Progenitor cell of endocrine pancreas (in vitro differentiated cells): ENCODE data around the gene STK40. TPM values are rescaled to one million over a fixed set of nuclear protein-coding genes. Genes with fewer than 3 reads are reported as not detected.

Experiments used
- DNase-seq: peaks from one replicate; pipeline ENCODE4 v3.0.0; 2021; ENCODE audit warnings: low spot score; ENCODE audit not compliant: unreplicated experiment
- H3K27ac Mint-ChIP-seq: 2 replicates; pipeline ENCODE4 v1.8.0; 2021; ENCODE audit warnings: mild to moderate bottlenecking, moderate library complexity, mixed read lengths
- H3K27me3 Mint-ChIP-seq: 2 replicates; pipeline ENCODE4 v1.8.0; 2021; ENCODE audit warnings: mixed read lengths
- H3K36me3 Mint-ChIP-seq: 2 replicates; pipeline ENCODE4 v1.8.0; 2022; ENCODE audit warnings: mixed read lengths; ENCODE audit not compliant: insufficient read depth
- H3K4me1 Mint-ChIP-seq: 2 replicates; pipeline ENCODE4 v1.8.0; 2021; ENCODE audit warnings: low read depth, mixed read lengths
- H3K4me3 Mint-ChIP-seq: 2 replicates; pipeline ENCODE4 v1.8.0; 2021; ENCODE audit warnings: low read depth, mild to moderate bottlenecking, moderate library complexity, mixed read lengths
- H3K9me3 Mint-ChIP-seq: 2 replicates; pipeline ENCODE4 v1.8.0; 2021; ENCODE audit warnings: low read depth, mixed read lengths
- CTCF ChIP-seq: fragments of 200-600 bp; sonication (generic); IDR thresholded peaks from one replicate; pipeline ENCODE4 v1.5.0; 2021; ENCODE audit warnings: antibody characterized with exemption, mild to moderate bottlenecking; ENCODE audit not compliant: unreplicated experiment
- total RNA-seq: library from RNA; stranded (reverse); gene quantifications from 2 replicates; pipeline ENCODE4 v1.2.1, GENCODE V29; 2021

The STK40 gene
- total RNA-seq, 1 donor from 2014 or later, result 34.6 TPM

- H3K36me3 Mint-ChIP-seq, result peaks cover 12% of the 10 kb centered on the region
- H3K4me1 Mint-ChIP-seq, result no peaks in the 10 kb centered on the region
Measured at GRCh38 chr1:36359911-36360550, 25.7 kb downstream of the STK40 start.

DNA sequence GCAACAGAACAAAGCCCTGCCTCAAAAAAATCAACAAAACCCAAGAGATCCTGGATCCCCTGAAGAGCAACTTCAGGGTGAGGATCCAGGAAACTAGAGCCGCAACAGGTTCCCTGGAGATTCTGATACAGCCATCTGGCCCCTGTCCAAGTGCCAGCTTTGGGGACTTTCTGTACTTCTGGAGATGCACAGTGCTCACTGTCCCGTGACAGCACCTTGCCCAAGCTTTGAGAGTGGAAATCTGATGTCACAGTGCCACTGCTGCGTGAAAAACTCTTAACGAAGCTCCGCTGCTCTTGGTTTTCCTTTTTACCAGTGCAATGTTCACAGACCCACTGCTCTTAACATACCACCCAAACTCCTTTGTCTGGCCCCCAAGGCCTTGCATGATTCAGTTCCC lies 26.3 kb downstream of the STK40 start:
- Mint-ChIP-seq H3K4me1 (no peaks in the 10 kb centered on the region), H3K4me3 (no peak overlapping the region), H3K27me3 (no peaks in the 10 kb centered on the region), H3K9me3 (no peaks in the 10 kb centered on the region), H3K36me3 (peaks cover 12% of the 10 kb centered on the region), H3K27ac (no peak overlapping the region)
- TF ChIP-seq CTCF, result no peak
- no peak for DNase-seq

More at GRCh38 chr1:36359911-36360550, 25.7 kb downstream of the STK40 start:
- no peak overlapping the region for H3K27ac Mint-ChIP-seq
- H3K4me3 Mint-ChIP-seq, result no peak overlapping the region
- TF ChIP-seq CTCF, result no peak
- H3K27me3 Mint-ChIP-seq, result no peaks in the 10 kb centered on the region
- no peaks in the 10 kb centered on the region for H3K9me3 Mint-ChIP-seq
- no peak for DNase-seq

DNA sequence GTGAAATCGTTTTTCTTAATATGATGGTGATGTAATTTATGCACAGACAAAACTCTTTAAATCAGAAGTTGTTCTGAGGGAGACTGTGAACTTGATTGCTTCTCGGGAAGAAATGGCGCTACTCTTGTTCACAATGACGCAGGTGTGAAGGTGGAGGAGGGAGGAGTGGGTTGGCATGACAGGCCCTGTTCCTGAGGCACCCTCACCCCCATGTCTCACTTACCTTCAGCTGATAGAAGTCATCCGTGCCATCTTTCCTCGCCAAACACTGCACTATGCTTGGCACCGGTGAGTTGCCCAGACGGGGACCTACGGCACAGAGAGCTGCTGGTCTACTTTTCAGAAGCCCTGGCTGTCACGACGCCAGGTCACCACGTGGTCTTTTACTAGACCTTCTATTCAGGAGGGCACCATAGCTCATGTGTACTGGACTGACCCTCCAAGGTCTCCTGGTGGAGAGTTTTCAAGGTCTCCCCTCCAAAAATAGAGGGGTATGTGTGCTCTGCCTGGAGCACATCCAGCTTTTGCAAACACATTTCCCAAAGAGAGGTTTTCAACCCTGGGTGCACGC lies 27.1 kb downstream of the STK40 start:
- TF ChIP-seq CTCF, result no peak
- Mint-ChIP-seq H3K4me1 (no peaks in the 10 kb centered on the region), H3K27me3 (no peaks in the 10 kb centered on the region), H3K27ac (no peak overlapping the region), H3K4me3 (no peak overlapping the region), H3K36me3 (peaks cover 14% of the 10 kb centered on the region), H3K9me3 (no peaks in the 10 kb centered on the region)
- no peak for DNase-seq

DNA sequence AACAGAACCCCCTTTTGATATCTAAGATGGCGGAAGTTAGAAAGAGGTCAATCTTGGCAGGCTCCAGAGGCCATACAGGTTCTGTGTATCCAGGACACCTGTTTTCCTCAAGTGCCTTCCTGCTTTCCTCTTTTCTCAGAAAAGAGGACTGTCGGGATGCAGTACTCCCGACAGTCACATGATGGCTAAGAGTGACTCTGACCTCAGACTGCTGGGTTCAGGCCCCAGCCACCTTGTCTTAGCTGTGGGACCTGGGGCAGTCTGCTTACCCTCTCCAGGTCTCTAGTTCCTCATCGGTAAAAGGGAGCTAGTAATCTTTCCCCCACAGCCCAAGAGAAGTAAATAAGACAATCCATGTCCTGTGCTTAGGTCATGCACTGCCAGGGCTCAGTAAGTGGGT lies 29.9 kb downstream of the STK40 start:
- H3K4me3 Mint-ChIP-seq, result no peak overlapping the region
- H3K36me3 Mint-ChIP-seq, result peaks cover 14% of the 10 kb centered on the region
- DNase-seq, result no peak
- H3K9me3 Mint-ChIP-seq, result no peaks in the 10 kb centered on the region
- no peaks in the 10 kb centered on the region for H3K4me1 Mint-ChIP-seq
- H3K27ac Mint-ChIP-seq, result no peak overlapping the region
- no peaks in the 10 kb centered on the region for H3K27me3 Mint-ChIP-seq
- no peak for TF ChIP-seq CTCF

DNA sequence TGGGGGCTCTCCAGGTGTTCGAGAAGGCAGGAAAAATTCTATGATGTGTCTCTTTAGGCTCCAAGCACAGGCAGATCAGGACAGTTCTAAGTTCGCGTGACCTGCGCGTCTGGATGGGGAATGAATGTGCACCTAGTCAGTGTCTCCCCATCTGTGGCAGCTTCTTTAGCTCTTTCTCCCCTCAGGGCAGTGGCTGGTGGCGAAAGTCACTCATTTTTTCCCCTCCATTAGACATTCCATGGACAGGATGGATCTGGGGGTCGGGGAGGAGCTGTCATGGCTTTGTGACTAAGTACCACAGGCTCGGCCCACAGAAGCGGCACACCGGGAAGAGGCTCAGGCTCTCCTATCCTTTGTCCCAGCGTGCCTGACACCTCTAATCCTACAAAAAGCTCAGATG lies 31.2 kb downstream of the STK40 start:
- no peak overlapping the region for H3K27ac Mint-ChIP-seq
- H3K36me3 Mint-ChIP-seq, result peaks cover 8% of the 10 kb centered on the region
- H3K4me3 Mint-ChIP-seq, result no peak overlapping the region
- H3K9me3 Mint-ChIP-seq, result no peaks in the 10 kb centered on the region
- TF ChIP-seq CTCF, result no peak
- no peaks in the 10 kb centered on the region for H3K4me1 Mint-ChIP-seq
- no peak for DNase-seq
- no peaks in the 10 kb centered on the region for H3K27me3 Mint-ChIP-seq
